ENCODE measurements around the gene RPH3AL. TPM values are rescaled to one million over a fixed set of nuclear protein-coding genes. Genes with fewer than 3 reads are reported as not detected.

Gene RPH3AL
- polyA plus RNA-seq, 3 donors, result 0.71 to 1.9 (median 1.5) TPM

GRCh38 chr17:261635-262034 is 91.0 kb downstream of the RPH3AL start:
- Histone ChIP-seq H3K9me3 (replicated peaks in 1 of 2; ENCODE audit: control insufficient read depth in 1 of 2, insufficient read depth in 1 of 2, low read length in 2 of 2) (peaks cover 0 to 27% of the 10 kb centered on the region in 2 donors), H3K4me3 (replicated peaks in 1 of 3; ENCODE audit: low read depth in 2 of 3, low read length in 3 of 3) (no peak overlapping the region), H3K36me3 (replicated peaks in 1 of 2; ENCODE audit: control insufficient read depth in 1 of 2, insufficient read depth in 2 of 2, low read length in 2 of 2) (no peaks in the 10 kb centered on the region), H3K79me2 (ENCODE audit: insufficient read depth, low read length) (no peaks in the 10 kb centered on the region), H3K27ac (ENCODE audit: low read depth in 1 of 2, low read length in 2 of 2) (no peak overlapping the region), H4K20me1 (ENCODE audit: insufficient read depth, low read length) (no peaks in the 10 kb centered on the region), H3K9ac (ENCODE audit: insufficient read depth, low read length, poor library complexity, severe bottlenecking) (no peak overlapping the region), H3K4me1 (ENCODE audit: control insufficient read depth in 1 of 2, insufficient read depth in 2 of 2, low read length in 2 of 2) (no peaks in the 10 kb centered on the region), H2AFZ (ENCODE audit: insufficient read depth, low read depth, low read length, poor library complexity, severe bottlenecking) (no peak overlapping the region), H3K4me2 (replicated peaks; ENCODE audit: extremely low read depth, low read length, poor library complexity, severe bottlenecking) (no peak overlapping the region), H3K27me3 (ENCODE audit: control insufficient read depth in 2 of 2, insufficient read depth in 2 of 2, low read length in 2 of 2) (no peaks in the 10 kb centered on the region)
- Mint-ChIP-seq H3K4me3 (no peak overlapping the region), H3K27ac (no peak overlapping the region), H3K9me3 (peaks cover 10 to 25% (median 21%) of the 10 kb centered on the region in 7 donors), H3K4me1 (peaks cover 8% of the 10 kb centered on the region), H3K36me3 (peaks cover 0 to 3% of the 10 kb centered on the region in 2 donors), H3K27me3 (ENCODE audit: low read depth in 3 of 3) (peaks cover 11 to 16% (median 13%) of the 10 kb centered on the region in 3 donors)
- TF ChIP-seq, protein P1, sequence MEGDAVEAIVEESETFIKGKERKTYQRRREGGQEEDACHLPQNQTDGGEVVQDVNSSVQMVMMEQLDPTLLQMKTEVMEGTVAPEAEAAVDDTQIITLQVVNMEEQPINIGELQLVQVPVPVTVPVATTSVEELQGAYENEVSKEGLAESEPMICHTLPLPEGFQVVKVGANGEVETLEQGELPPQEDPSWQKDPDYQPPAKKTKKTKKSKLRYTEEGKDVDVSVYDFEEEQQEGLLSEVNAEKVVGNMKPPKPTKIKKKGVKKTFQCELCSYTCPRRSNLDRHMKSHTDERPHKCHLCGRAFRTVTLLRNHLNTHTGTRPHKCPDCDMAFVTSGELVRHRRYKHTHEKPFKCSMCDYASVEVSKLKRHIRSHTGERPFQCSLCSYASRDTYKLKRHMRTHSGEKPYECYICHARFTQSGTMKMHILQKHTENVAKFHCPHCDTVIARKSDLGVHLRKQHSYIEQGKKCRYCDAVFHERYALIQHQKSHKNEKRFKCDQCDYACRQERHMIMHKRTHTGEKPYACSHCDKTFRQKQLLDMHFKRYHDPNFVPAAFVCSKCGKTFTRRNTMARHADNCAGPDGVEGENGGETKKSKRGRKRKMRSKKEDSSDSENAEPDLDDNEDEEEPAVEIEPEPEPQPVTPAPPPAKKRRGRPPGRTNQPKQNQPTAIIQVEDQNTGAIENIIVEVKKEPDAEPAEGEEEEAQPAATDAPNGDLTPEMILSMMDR (IDR thresholded peaks at IDR 0.05), result no peak
- intact Hi-C loops (cut with micrococcal nuclease), result no loop called here
- 90% methylated on average over 4 of the region's 8 CpGs for WGBS (ENCODE audit: insufficient coverage)
- DNase-seq, result no peak

DNA sequence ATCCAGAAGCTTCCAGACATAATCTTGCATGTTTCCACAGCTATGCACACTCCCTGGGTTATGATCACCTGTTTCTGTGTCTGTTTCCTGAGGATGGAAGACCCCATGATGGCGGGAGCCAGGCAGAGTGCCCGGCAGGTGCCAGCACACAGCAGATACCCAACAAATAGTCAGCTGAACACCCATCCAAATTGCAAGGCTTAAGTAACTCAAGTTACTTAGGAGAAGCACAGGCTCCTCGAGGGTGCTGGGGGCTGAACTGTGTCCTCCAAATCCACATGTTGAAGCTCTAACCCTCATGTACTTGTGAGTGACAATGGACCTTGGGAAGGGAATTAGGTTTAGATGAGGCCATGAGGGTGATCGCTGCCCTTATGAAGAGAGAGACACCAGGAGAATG is 91.7 kb downstream of the RPH3AL start:
- Histone ChIP-seq H3K4me3 (replicated peaks in 1 of 3; ENCODE audit: low read depth in 2 of 3, low read length in 3 of 3) (no peak overlapping the region), H2AFZ (ENCODE audit: insufficient read depth, low read depth, low read length, poor library complexity, severe bottlenecking) (no peak overlapping the region), H3K79me2 (ENCODE audit: insufficient read depth, low read length) (no peaks in the 10 kb centered on the region), H3K4me2 (replicated peaks; ENCODE audit: extremely low read depth, low read length, poor library complexity, severe bottlenecking) (no peak overlapping the region), H3K27me3 (ENCODE audit: control insufficient read depth in 2 of 2, insufficient read depth in 2 of 2, low read length in 2 of 2) (no peaks in the 10 kb centered on the region), H4K20me1 (ENCODE audit: insufficient read depth, low read length) (no peaks in the 10 kb centered on the region), H3K36me3 (replicated peaks in 1 of 2; ENCODE audit: control insufficient read depth in 1 of 2, insufficient read depth in 2 of 2, low read length in 2 of 2) (no peaks in the 10 kb centered on the region), H3K9ac (ENCODE audit: insufficient read depth, low read length, poor library complexity, severe bottlenecking) (no peak overlapping the region), H3K27ac (ENCODE audit: low read depth in 1 of 2, low read length in 2 of 2) (no peak overlapping the region), H3K9me3 (replicated peaks in 1 of 2; ENCODE audit: control insufficient read depth in 1 of 2, insufficient read depth in 1 of 2, low read length in 2 of 2) (peaks cover 0 to 30% of the 10 kb centered on the region in 2 donors), H3K4me1 (ENCODE audit: control insufficient read depth in 1 of 2, insufficient read depth in 2 of 2, low read length in 2 of 2) (no peaks in the 10 kb centered on the region)
- Mint-ChIP-seq H3K27me3 (ENCODE audit: low read depth in 3 of 3) (peaks cover 9 to 11% (median 9%) of the 10 kb centered on the region in 3 donors), H3K4me1 (peaks cover 8% of the 10 kb centered on the region), H3K9me3 (peaks cover 10 to 25% (median 21%) of the 10 kb centered on the region in 7 donors), H3K27ac (no peak overlapping the region), H3K4me3 (no peak overlapping the region), H3K36me3 (peaks cover 0 to 3% of the 10 kb centered on the region in 2 donors)
- intact Hi-C loops (cut with micrococcal nuclease), result no loop called here
- TF ChIP-seq, protein P1 (IDR thresholded peaks at IDR 0.05), result no peak
- 100% methylated on average over 2 of the region's 4 CpGs for WGBS (ENCODE audit: insufficient coverage)
- no peak for DNase-seq
